Activated T-helper 1 cell treated with Interleukin-2 at 50 U/mL for 16 hours (primary cell): Measurements from ENCODE around the gene BICD1.

Source experiments
- DNase-seq: peaks from one replicate; pipeline ENCODE4 v3.0.0-alpha.2; 2020; ENCODE audit warnings: low read depth

Gene BICD1

DNA sequence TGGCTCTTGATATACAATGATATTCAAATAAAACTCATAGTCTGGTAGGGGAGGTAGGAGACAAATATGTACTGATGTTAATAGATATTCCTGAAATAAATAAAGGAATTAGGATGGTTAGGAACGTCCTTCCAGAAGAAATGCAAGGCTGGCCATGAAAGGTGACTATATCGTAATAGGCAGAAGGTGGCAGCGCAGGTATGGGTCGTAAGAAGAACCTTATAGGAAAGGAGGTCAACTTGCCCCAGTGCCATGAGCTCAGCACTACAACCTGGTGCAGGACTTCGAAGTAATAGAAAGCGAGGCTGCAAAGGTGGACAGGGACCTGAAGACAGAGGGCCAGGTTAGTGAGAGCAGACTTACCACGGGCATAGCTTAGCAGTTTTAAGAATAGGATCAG lies 237.4 kb downstream of the BICD1 start:
- no peak for DNase-seq

GRCh38 chr12:32353540-32353939 lies 246.9 kb downstream of the BICD1 start:
- no peak for DNase-seq

- DNase-seq = no peak
Observed at GRCh38 chr12:32357601-32358249, 251.1 kb downstream of the BICD1 start.

GRCh38 chr12:32360956-32361355 lies 254.3 kb downstream of the BICD1 start:
- DNase-seq = no peak

DNA sequence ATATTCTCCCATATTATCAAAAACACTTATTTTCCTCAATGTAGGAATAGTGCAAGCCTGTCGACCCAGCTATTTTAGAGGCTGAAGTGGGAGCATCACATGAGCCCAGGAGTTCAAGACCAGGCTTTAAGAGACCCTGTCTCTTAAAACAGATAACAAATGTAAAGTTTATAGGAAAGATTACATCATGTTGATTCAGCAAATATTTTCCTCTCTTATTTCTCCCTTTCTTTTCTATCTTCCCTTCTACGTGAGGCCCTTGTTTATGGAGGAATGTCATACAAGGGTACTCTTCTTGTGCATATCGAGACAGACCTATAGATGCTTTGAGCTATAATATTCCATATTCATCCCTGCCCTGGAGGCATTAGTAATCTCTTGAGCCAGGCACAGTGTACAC lies 256.2 kb downstream of the BICD1 start:
- no peak for DNase-seq

DNA sequence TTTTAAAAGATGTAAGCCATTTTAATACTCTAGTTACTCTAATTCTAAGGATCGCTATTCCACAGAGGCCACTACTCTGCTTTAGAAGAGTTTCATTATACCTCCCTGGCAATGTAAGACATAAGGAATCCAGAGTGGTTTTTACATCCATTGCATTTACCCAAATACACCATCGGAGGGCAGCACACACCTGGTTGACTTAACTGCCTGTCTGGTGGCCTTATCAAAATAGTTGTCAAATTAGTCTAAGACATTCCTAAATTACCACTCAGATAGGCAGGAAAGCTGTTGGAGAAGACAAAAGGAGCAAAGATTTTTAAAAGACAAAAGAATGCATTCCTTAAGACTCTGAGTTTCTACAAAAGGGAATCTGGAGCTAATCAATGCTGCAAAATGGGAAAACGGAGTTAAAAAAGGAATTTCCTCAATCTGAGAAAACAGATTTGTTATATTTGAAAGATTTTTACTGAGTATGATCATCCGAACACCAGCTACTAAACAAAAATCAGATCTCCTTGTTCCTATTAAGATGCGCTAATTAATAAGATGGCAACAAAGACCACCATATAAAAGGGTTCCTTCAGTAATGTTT lies 258.9 kb downstream of the BICD1 start:
- DNase-seq = no peak

- no peak for DNase-seq
Observed at GRCh38 chr12:32366714-32367113, 260.1 kb downstream of the BICD1 start.

GRCh38 chr12:32367381-32367780 lies 260.7 kb downstream of the BICD1 start:
- no peak for DNase-seq

DNA sequence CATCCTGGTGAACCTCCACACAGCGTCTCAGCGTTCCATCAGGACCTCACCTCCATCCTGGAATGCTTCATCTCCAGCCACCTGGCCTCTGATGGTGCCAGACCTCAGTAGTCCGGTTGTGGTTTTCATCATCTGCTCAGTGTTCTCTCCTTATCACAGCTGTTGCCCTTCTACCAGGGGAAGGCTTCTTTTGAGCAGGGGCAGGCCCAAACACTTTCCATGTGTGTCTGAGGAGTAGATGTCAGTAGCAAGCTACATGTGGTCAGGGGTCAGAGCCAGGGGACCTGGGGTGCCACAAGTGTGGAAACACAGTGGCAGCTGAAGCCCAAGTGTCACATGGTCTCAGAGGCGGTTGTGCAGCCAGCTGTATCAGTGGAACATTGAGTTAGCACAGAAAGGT lies 262.6 kb downstream of the BICD1 start:
- DNase-seq = no peak

DNA sequence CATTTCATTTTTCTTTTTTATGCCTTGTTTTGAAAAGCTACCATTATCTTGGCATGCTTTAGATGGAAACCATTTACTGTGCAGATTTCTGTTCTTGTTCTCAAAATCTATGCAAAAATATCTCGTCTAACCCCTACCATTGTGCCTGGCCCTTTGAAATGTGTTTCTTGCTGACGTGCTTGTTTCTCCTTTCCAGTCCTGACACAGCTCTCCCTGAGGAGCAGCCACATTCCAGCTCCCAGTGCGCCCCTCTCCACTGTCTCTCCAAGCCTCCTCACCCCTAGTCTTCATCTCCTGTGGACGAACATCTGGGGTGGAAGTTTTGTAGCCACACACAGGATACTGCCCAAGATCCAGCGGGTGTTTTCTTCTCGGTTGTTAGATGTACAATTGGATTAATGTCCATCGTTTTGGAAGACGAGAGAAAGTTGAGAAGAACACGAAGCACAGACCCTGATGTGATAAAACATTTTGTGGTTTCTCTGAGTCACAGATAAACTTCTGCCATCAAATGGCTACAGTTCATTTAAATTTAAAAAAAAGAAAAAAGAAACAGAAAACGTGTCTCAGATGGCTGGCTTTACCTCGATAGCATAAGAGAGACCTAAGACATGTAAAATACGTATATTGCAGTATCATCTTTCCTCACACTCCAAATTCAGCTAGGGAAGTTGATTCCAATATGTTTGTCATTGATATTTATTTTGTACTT lies 270.9 kb downstream of the BICD1 start:
- no peak for DNase-seq

DNA sequence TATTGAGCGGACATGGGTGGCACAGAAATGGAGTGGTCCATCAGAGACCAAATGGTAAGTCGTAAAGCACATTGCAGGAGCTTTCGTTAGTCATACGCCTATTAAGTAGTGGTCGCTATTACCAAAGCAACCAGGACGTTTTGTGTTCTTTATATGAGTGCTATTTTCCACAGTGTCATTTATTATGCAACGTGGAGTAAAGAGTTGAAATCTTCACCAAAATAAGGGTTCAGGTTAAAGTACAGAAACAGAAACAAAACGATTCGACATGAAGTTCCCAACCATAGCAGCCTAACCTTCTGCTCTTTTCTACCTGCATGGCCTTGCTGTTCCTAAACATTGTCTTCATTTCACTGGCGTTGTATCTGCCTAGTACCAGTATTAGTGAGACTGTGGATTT lies 272.6 kb downstream of the BICD1 start:
- no peak for DNase-seq

DNA sequence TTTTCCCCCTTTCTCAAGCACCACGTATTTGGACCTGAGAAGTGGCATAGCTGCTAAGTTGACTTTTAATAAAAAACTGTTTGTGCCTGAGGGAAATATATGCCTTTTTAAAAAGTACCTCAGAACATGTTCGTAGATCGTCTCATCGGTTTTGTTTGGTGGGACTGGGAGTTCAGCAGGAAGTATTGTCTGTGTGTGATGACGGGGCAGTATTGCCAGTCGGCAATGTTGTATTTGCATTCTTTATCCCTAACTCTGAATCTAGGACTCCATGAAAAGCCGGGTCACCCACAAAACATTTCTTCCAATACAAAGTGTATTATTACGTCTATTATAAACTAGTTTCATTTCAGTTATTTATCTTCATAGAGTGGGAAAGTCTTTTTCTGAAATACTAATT lies 273.0 kb downstream of the BICD1 start:
- no peak for DNase-seq

DNA sequence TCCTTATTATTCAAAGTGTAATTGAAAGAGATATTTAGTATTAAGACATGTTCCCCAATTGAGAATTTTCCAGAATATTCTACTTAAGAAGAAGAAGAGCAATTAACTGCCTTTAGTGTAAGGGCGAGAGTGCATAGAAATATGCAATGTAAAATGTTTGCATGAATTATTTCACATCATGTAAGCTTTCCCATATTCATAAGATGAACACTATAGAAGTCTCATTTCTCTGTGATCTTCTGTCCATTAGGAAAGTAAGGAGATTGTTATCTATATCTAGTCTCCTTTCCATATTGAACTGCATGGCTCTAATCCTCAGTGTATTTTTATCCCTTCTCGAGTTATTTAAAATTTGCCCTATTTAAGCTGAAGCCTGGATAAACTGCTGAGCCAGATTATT lies 275.6 kb downstream of the BICD1 start:
- DNase-seq = no peak

DNA sequence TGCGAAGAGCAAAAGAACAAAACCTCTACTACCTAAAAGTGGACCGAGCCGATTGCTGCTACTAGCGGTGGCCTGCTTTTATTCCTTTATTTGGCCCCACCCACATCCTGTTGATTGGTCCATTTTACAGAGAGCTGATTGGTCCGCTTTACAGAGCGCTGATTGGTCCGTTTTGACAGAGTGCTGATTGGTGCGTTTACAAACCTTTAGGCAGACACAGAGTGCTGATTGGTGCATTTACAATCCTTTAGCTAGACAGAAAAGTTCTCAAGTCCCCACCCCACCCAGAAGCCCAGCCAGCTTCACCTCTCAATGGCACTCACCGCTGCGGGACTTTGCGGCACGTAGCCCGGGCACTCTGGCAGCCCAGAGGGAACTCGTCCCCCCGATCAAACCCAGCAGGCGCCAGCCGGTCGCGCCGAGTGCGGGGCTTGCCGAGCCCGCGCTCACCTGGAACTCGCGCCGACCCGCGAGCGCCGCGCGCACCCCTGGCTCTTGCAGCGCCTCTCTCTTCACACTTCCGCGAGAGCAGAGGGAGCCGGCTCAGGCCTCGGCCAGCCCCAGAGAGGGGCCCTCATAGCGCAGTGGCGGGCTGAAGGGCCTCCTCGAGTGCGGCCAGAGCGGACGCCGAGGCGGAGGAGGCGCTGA lies 284.0 kb downstream of the BICD1 start:
- no peak for DNase-seq

DNA sequence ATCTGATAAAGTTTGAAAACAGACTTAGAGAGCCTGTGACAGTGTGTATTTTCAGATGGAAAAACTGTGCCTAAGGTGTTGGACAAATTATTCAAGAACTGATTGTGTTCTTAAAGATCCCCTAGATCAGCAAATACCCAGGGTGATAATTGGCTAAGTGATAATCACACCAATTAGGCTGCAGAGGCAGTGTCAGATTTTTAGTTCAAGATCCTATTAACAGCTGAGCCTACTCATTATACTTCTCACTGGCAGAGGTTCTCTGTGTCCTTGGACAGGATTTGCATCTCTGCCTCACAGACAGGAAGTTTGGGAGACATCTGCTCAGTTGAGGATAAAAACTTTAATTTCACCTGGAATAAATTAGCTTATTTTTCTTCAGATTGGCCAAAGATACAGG lies 288.4 kb downstream of the BICD1 start:
- DNase-seq = no peak

- no peak for DNase-seq
Observed at GRCh38 chr12:32397696-32398095, 291.0 kb downstream of the BICD1 start.

DNA sequence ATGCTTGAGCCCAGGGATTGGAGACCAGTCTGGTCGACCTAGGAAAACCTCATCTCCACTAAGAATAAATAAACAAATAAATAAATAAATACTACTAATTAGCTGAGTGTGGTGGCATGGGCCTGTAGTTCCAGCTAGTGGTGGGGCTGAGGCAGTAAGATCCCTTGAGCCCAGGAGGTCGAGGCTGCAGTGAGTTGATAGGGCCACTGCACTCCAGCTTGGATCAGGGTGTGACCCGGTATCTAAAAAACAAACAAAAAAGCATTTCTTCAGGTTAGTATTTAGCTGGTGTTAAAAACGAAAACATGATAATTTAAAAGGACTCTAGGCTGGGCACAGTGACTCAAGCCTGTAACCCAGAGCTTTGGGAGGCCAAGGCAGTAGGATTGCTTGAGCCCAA lies 291.5 kb downstream of the BICD1 start:
- DNase-seq = no peak

DNA sequence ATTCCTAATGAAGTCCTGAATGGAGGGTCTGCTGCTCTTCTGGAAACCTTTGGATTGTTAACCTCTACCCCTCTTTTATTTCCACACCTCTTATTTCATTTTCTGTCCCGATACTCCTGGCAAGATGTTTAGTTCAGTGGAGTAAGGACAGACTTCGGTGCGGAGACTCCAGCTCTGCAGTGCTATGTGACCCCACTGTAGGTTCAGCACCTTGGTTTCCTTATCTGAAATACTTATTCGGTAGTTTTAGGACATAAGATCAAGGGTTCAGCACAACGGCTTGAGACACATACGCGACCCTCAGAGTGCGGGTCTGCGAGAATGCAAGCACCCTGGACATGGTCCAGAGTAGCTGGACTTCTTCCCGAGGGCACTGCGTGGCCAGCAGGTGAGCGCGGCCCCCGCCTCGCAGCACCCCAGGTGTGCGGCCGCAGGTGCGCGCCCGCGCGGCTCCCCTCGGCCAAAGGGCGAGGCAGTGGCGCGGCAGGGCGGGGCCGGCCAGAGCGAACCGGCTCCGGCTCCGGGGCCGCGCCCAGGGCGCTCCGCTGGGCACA lies 292.2 kb downstream of the BICD1 start:
- no peak for DNase-seq

GRCh38 chr12:32399370-32400113 lies 292.9 kb downstream of the BICD1 start, which contains the start of gene FGD4:
Gene FGD4 (plus strand): TSS chr12:32399558.
- peak; percentile 4 for DNase-seq

- DNase-seq = no peak
Observed at GRCh38 chr12:32400114-32400672, 293.5 kb downstream of the BICD1 start.

- DNase-seq = no peak
Observed at GRCh38 chr12:32400866-32401265, 294.2 kb downstream of the BICD1 start.

GRCh38 chr12:32402170-32402569 lies 295.5 kb downstream of the BICD1 start:
- no peak for DNase-seq
